GM10266 (cell line): ENCODE measurements around the gene FBXW5.

Experiments
- DNase-seq: peaks from one replicate; pipeline ENCODE4 v3.0.0; 2012; ENCODE audit errors: extremely low spot score
- CTCF ChIP-seq: IDR thresholded peaks from 2 replicates; pipeline ENCODE4 v1.5.1; 2012; ENCODE audit warnings: mild to moderate bottlenecking, low read depth; ENCODE audit not compliant: control insufficient read depth, insufficient read depth; ENCODE audit errors: missing control alignments

The FBXW5 gene

GRCh38 chr9:136980669-136981478, 36.3 kb upstream of the FBXW5 start:
- DNase-seq, result no peak
- TF ChIP-seq CTCF, result no peak

GRCh38 chr9:136979769-136980587, 35.4 kb upstream of the FBXW5 start:
- DNase-seq, result no peak
- TF ChIP-seq CTCF, result no peak

- no peak for TF ChIP-seq CTCF
- no peak for DNase-seq
These were observed 34.5 kb upstream of the FBXW5 start for GRCh38 chr9:136978865-136979544.

- no peak for TF ChIP-seq CTCF
- peak; percentile 92 for DNase-seq
These were observed 33.7 kb upstream of the FBXW5 start for GRCh38 chr9:136978073-136978864.

- DNase-seq, result no peak
- TF ChIP-seq CTCF, result no peak
These were observed 33.1 kb upstream of the FBXW5 start for GRCh38 chr9:136977649-136978072.

GRCh38 chr9:136977223-136977622, 32.7 kb upstream of the FBXW5 start, which contains the start of gene PTGDS:
TSS of gene PTGDS (plus strand) at chr9:136977504. CDS start at chr9:136977579, 75 bp downstream.
- no peak for TF ChIP-seq CTCF
- no peak for DNase-seq
